ENCODE measurements around the gene UMOD. TPM values are rescaled to one million over a fixed set of nuclear protein-coding genes. Genes with fewer than 3 reads are reported as not detected.

The UMOD gene
- total RNA-seq, 1 donor from 2014 or later = not detected

DNA sequence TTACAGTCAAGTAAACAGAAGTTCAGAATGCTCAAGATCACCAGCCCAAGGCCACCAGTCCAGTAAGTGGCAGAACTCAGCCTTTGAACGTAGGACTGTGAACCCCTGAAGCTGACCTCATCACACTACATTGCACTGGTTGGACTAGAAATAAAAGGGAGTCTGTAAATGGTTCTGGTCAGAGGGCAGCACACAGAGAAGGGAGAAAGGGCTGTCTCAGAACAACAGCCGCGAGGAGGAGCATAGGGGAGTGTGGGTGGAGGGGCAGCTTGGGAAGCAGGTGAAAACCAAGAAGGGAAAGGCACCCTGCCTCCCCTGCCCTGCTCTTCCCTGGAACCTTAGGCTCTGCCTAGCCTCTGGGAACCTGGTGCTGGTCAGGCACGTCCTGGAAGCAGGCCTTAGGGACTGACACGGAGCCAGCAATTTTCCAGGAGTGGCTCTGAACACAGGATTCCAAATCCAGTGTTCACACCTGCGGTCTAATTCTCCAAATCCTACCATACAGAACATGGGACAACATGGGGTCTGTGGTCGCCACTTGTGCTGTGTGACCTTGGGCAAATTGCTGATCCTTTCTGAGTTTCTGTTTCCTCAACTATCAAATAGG lies 45.1 kb upstream of the UMOD start:
- CTCF ChIA-PET = no interaction called here
- TF ChIP-seq, protein P1, sequence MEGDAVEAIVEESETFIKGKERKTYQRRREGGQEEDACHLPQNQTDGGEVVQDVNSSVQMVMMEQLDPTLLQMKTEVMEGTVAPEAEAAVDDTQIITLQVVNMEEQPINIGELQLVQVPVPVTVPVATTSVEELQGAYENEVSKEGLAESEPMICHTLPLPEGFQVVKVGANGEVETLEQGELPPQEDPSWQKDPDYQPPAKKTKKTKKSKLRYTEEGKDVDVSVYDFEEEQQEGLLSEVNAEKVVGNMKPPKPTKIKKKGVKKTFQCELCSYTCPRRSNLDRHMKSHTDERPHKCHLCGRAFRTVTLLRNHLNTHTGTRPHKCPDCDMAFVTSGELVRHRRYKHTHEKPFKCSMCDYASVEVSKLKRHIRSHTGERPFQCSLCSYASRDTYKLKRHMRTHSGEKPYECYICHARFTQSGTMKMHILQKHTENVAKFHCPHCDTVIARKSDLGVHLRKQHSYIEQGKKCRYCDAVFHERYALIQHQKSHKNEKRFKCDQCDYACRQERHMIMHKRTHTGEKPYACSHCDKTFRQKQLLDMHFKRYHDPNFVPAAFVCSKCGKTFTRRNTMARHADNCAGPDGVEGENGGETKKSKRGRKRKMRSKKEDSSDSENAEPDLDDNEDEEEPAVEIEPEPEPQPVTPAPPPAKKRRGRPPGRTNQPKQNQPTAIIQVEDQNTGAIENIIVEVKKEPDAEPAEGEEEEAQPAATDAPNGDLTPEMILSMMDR (IDR thresholded peaks at IDR 0.05) = no peak
- no peaks in the 10 kb centered on the region for H3K27me3 Mint-ChIP-seq
- H3K9me3 Mint-ChIP-seq = no peaks in the 10 kb centered on the region
- H3K36me3 Mint-ChIP-seq (ENCODE audit: low read depth) = no peaks in the 10 kb centered on the region
- ATAC-seq (ENCODE audit: low read depth) (no peak), DNase-seq (no peak)
- H3K27ac Mint-ChIP-seq = no peak overlapping the region
- no peak overlapping the region for H3K4me3 Mint-ChIP-seq
- H3K4me1 Mint-ChIP-seq = no peaks in the 10 kb centered on the region
- POLR2A ChIA-PET = no interaction called here
- intact Hi-C loops (cut with micrococcal nuclease) = no loop called here

DNA sequence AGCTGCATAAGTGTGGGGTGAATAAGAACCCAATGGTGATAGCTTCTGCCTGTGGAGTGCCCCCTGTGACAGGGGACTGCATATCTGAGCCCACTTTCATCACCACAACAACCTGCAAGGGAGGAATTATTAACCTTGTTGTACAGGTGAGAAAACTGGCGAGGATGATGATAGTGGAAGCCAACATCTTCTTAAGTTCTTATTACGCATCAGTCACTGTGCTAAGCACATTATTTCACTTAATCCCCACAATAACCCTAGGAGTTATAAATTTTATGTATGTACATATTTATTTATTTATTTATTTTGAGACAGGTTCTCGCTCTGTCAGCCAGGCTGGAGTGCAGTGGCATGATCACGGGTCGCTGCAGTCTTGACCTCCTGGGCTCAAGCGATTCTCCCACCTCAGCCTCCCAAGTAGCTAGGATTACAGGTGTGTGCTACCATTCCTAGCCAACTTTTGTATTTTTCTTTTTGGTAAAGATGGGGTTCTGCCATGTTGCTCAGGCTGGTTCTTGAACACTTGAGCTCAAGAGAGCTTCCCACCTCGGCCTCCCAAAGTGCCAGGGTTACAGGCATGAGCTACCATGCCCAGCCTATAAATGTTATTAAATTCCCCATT lies 44.4 kb upstream of the UMOD start:
- DNase-seq (no peak), ATAC-seq (ENCODE audit: low read depth) (no peak)
- Mint-ChIP-seq H3K36me3 (ENCODE audit: low read depth) (no peaks in the 10 kb centered on the region), H3K4me3 (no peak overlapping the region), H3K27ac (no peak overlapping the region), H3K27me3 (no peaks in the 10 kb centered on the region), H3K9me3 (no peaks in the 10 kb centered on the region), H3K4me1 (no peaks in the 10 kb centered on the region)
- POLR2A ChIA-PET = no interaction called here
- CTCF ChIA-PET = no interaction called here
- TF ChIP-seq, protein P1 (IDR thresholded peaks at IDR 0.05) = no peak
- intact Hi-C loops (cut with micrococcal nuclease) = no loop called here

- DNase-seq (no peak), ATAC-seq (ENCODE audit: low read depth) (no peak)
- H3K36me3 Mint-ChIP-seq (ENCODE audit: low read depth) = no peaks in the 10 kb centered on the region
- H3K27me3 Mint-ChIP-seq = no peaks in the 10 kb centered on the region
- H3K9me3 Mint-ChIP-seq = no peaks in the 10 kb centered on the region
- ChIA-PET CTCF (no interaction called here), POLR2A (no interaction called here)
- no peak overlapping the region for H3K4me3 Mint-ChIP-seq
- H3K27ac Mint-ChIP-seq = no peak overlapping the region
- TF ChIP-seq, protein P1 (IDR thresholded peaks at IDR 0.05) = no peak
- H3K4me1 Mint-ChIP-seq = no peaks in the 10 kb centered on the region
- intact Hi-C loops (cut with micrococcal nuclease) = no loop called here
Observed at GRCh38 chr16:20395946-20396345, 43.4 kb upstream of the UMOD start.

- Mint-ChIP-seq H3K9me3 (no peaks in the 10 kb centered on the region), H3K4me1 (no peaks in the 10 kb centered on the region), H3K36me3 (ENCODE audit: low read depth) (no peaks in the 10 kb centered on the region), H3K4me3 (no peak overlapping the region), H3K27ac (no peak overlapping the region), H3K27me3 (no peaks in the 10 kb centered on the region)
- DNase-seq (no peak), ATAC-seq (ENCODE audit: low read depth) (no peak)
- ChIA-PET CTCF (interaction anchor here (0.9 to 2.0 kb wide), 3 partner anchors 8 to 10 kb away, joined by 4 to 6 read pairs (median 4); no protein-coding TSS in a partner anchor), POLR2A (no interaction called here)
- TF ChIP-seq, protein P1 (IDR thresholded peaks at IDR 0.05) = no peak
- intact Hi-C loops (cut with micrococcal nuclease) = no loop called here
Observed at GRCh38 chr16:20393801-20394577, 41.5 kb upstream of the UMOD start.

DNA sequence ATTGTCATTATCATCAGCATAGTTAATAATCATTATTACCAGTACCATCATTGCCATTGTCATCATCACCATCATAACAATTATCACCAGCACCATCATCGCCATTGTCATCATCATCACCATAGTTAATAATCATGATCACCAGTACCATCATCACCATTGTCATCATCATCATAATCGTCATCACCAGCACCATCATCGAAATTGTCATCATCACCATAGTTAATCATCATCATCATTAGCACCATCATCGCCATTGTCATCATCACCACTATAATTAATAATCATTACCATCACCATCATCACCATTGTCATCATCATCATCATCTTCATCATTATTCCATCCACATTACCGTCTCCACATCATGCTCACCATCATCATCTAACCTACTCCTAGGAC lies 38.5 kb upstream of the UMOD start:
- DNase-seq = no peak
- TF ChIP-seq, protein P1 (IDR thresholded peaks at IDR 0.05) = no peak
- H3K27me3 Mint-ChIP-seq = peaks cover 12% of the 10 kb centered on the region
- H3K36me3 Mint-ChIP-seq (ENCODE audit: low read depth) = no peaks in the 10 kb centered on the region
- no peak overlapping the region for H3K27ac Mint-ChIP-seq
- no peaks in the 10 kb centered on the region for H3K4me1 Mint-ChIP-seq
- POLR2A ChIA-PET = no interaction called here
- no peak for ATAC-seq (ENCODE audit: low read depth)
- CTCF ChIA-PET = no interaction called here
- intact Hi-C loops (cut with micrococcal nuclease) = no loop called here
- no peaks in the 10 kb centered on the region for H3K9me3 Mint-ChIP-seq
- H3K4me3 Mint-ChIP-seq = no peak overlapping the region
